Measurements from ENCODE around the gene ALG12. TPM values are rescaled to one million over a fixed set of nuclear protein-coding genes. Genes with fewer than 3 reads are reported as not detected.

ALG12 gene
- polyA plus RNA-seq, 4 donors = 28.1 to 44.4 (median 30.4) TPM

DNA sequence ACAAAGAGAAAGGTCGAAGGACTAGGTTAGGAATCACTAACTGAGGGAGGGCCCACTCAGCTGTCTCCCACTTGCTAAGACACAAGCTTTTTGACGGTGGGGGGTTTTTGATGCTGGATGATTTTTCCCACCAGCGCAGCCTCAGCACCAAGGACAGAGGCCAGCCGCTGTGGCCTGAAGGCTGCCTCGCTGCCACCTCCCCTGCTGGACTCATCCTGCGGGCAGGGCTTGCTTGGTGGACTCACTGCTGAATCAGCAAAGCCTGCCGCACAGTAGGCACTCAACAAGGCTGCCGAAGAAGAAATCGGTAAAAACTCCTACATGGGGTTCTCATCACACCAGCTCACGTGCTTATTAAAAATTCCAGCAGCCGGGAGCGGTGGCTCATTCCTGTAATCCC, 2.6 kb downstream of the ALG12 start:
- DNase-seq (ENCODE audit: low read depth in 4 of 4, low spot score in 3 of 4) = no peak

GRCh38 chr22:49914256-49914655, 4.0 kb downstream of the ALG12 start:
- no peak for DNase-seq (ENCODE audit: low read depth in 4 of 4, low spot score in 3 of 4)

- DNase-seq (ENCODE audit: low read depth in 4 of 4, low spot score in 3 of 4) = no peak
These were observed 4.8 kb downstream of the ALG12 start for GRCh38 chr22:49913446-49913845.

- DNase-seq (ENCODE audit: low read depth in 4 of 4, low spot score in 3 of 4) = no peak
These were observed 5.2 kb downstream of the ALG12 start for GRCh38 chr22:49913026-49913425.

- DNase-seq (ENCODE audit: low read depth in 4 of 4, low spot score in 3 of 4) = no peak
These were observed 6.2 kb downstream of the ALG12 start for GRCh38 chr22:49911881-49912625.

DNA sequence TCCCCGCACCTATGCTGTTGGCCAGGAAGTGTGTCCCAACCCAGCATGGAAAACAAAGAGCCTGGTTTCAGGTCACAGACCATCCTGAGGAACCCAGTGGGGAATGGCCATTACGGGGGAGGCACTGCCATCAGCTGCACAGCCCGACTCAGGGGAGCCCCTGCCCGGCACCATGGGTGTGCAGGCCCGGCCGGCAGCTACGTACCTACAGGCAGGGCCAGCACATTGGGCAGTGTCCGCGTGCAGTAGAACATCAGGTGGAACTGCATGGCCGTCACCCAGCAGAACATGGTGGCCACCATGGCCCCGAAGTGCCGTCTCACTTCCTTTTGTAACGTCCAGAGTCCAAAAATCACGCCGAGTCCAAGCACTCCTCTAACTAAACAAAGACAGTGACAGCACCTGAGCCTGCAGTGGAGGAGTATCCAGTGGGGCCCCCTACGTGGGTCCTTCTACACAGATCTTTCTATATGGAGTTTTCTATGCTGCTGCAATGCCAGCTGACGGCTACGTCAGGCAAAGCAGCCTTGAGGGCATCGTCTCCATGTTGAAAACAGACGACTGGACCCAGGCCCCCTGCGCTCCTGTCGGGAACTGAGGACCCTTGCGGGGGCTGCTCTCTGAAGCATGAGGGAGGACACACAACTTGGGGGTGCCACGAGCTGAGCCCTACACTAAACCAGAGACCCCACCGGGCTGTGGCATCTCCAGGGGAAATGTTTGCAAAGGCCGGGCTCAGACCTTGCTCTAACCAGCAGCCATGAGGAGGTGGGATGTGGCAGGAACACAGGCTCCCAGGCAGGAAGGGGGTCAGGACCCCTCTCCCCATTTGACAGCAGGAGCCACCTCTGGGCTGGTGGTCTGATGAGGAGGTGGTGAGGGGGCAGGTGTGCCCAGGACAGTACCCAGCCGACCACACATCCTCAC, 7.7 kb downstream of the ALG12 start:
- DNase-seq (ENCODE audit: low read depth in 4 of 4, low spot score in 3 of 4) = no peak

DNA sequence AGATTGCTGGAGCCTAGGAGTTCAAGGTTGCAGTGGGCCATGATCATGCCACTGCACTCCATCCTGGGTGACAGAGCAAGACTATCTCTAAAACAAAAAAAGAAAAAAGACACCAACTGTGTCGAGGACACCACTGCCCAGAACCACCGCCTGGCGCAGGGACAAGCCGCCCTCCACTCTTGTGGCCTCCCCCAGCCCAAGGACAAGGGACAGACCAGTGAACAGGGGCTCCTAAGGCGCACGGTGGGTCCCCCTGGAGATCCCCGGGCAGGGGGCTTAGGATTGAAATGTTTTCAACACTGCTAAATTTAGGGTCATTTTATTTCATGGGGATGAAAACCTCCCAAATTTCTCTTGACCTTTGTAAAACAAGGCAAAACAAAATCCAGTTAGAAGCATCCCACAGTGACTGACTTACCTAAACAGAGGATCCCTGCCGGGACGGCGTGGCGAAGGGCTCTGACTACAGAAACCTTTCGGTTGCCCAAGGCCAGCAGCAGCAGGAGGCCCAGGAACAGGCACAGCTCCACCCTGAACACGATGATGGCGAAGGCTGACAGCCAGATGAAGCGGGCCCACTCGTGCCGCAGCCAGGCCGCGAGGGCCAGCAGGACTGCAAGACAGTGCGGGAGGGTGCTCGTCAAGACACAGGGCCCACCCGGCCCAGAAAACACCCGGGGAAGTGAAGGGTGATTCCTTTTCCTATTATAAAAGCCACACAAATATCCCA, 8.6 kb downstream of the ALG12 start:
- DNase-seq (ENCODE audit: low read depth in 4 of 4, low spot score in 3 of 4) = no peak

DNA sequence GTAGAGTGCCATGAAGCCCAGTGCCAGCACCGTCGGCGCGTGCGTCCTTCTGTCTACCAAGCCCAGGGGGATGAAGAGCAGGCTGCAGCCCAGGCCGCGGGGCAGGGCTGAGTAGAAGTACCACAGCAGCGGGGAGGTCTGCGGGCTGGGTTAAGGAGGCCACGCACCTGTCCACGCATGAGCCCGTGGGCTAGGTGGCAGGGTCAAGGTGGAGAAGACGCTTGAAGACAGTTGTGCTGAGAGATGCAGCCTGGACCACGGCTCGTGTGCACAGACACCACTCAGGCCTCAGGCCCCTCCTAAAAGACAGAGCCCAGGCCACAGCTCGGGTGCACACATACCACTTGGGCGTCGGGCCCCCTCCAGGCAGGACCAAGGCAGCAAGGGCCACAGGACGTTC, 10.4 kb downstream of the ALG12 start:
- DNase-seq (ENCODE audit: low read depth in 4 of 4, low spot score in 3 of 4) = no peak

- no peak for DNase-seq (ENCODE audit: low read depth in 4 of 4, low spot score in 3 of 4)
These were observed 11.4 kb downstream of the ALG12 start for GRCh38 chr22:49906799-49907290.

- DNase-seq (ENCODE audit: low read depth in 4 of 4, low spot score in 3 of 4) = no peak
These were observed 12.0 kb downstream of the ALG12 start for GRCh38 chr22:49906071-49906798.

- no peak for DNase-seq (ENCODE audit: low read depth in 4 of 4, low spot score in 3 of 4)
These were observed 12.8 kb downstream of the ALG12 start for GRCh38 chr22:49905465-49905864.

GRCh38 chr22:49904040-49904369, 14.2 kb downstream of the ALG12 start:
- no peak for DNase-seq (ENCODE audit: low read depth in 4 of 4, low spot score in 3 of 4)

DNA sequence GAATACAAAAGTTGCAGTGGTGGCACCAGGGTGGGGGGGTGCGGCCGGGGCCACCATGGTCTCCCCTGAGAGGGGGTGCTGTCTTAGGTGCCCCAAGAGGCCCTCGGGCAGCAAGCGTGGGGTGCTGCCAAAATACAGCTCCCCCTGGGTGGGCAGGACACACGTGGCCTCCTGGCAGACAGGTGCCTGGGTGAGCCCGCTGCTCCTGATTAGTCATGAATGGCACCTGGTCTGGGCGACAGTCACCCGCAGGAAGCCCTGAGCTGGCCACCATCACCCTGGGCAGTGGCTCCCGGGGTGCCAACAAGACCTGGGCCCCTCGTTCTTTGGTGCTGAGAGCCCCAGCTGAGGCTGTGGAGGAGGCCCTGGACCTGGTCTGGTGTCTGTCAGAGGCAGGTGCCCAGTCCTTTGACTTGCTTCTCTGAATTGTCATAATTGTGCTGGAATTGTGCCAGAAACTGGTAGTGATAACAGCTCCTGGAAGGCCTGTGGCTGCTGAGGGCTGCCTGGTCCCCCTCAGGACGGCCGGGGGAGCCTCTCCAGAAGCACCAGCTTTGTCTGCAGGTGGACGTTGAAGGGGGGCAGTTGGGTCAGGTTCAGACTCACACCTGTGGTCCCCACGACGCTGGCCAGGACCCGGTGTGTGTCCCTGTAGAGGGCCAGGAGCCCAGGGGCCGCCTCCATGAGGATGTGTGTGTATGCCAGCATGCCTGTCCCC, 14.8 kb downstream of the ALG12 start:
- no peak for DNase-seq (ENCODE audit: low read depth in 4 of 4, low spot score in 3 of 4)

DNA sequence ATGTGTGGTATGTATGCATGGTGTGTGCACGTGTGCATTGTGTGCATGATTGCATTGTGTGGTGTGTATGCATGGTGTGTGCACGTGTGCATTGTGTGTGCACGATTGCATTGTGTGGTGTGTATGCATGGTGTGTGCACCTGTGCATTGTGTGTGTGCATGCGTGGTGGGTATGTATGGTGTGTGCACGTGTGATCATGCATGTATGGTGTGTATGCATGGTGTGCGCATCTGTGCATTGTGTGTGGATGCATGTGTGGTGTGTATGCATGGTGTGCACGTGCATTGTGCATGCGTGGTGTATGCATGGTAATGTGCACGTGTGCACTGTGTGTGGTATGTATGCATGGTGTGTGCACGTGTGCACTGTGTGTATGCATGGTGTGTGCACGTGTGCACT, 16.8 kb downstream of the ALG12 start:
- DNase-seq (ENCODE audit: low read depth in 4 of 4, low spot score in 3 of 4) = no peak

DNA sequence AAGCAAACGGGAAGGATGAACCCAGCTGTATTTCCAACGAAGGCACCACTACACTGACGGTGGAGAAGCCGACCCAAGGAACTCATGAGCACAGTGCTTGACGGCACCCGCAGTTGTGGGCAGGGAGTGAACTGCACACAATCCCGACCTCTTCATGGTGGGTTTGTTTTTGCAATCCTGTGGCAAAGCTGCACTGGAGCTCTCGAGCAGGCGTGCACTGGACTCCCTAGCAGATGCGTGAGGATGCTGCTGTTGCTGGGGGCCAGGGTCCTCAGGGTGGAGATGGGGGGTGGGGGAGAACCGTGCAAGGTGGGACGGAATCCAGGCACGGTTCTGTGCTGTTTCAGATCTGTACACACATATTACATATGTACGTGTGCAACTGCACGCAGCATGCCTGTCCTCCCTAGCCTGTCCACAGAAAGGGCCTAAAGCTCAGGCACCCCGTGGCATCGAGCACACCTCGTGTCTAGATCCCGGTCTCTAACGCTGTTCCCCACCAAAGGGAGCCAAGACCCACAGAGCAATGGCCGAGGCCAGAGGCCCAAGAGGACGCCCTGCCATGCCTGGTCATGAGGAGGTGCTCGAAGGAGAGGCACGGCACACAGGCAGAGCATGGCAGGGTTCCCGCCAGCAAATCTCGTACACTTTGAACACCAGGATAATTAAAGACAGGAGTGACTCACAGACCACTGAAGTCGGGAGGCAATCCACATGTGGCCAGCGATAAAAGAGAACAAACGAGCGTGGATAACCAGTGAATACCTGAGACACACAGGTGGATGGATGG, 17.6 kb downstream of the ALG12 start:
- no peak for DNase-seq (ENCODE audit: low read depth in 4 of 4, low spot score in 3 of 4)

- DNase-seq (ENCODE audit: low read depth in 4 of 4, low spot score in 3 of 4) = no peak
These were observed 18.7 kb downstream of the ALG12 start for GRCh38 chr22:49899530-49899929.

DNA sequence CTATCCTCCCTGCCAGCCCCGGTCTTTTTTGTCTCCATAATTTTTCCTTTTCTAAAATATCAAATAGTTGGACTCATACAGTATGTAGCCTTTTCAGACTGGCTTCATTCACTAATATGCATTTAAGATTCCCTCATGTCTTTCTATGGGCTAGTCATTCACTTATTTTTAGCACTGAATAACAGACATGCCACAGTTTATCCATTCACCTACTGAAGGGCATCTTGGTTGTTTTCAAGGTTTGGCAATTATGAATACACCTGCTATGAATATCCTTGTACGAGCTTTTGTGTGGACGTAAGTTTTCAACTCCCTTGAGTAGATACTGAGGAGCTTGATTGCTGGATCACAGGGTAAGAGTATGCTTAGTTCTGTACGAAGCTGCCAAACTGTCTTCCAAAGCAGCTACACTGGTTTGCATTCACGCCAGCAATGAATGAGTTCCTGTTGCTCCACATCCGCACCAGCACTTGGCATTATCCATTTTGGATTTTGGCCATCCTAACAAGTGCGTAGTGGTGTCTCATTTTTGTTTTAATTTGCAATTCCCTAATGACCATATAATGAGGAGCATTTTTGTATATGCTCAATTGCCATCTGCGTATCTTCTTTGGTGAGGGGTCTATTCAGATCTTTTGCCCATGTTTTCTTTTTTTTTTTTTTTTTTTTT, 21.1 kb downstream of the ALG12 start:
- no peak for DNase-seq (ENCODE audit: low read depth in 4 of 4, low spot score in 3 of 4)

DNA sequence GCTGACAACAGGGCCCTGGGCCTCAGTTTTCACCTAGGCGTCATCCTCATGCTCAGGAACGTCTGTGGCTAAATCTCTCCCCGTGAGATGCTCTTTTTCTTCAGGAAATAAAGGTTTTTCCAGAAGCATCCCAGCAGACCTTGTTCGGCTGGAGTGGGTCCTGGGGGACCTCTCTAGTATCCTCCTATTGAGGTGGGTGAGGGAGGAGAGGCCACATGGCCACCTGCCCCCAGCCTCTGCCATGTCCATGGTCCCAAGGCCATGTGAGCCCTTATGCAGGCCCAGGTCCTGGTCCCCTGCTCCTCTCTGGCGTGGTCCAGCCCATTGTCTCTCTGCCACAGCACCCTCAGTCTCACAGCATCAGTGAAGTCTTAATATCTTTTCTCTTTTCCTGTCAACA, 22.0 kb downstream of the ALG12 start:
- DNase-seq (ENCODE audit: low read depth in 4 of 4, low spot score in 3 of 4) = no peak
